Measurements from ENCODE around the gene CBX2.

DNA sequence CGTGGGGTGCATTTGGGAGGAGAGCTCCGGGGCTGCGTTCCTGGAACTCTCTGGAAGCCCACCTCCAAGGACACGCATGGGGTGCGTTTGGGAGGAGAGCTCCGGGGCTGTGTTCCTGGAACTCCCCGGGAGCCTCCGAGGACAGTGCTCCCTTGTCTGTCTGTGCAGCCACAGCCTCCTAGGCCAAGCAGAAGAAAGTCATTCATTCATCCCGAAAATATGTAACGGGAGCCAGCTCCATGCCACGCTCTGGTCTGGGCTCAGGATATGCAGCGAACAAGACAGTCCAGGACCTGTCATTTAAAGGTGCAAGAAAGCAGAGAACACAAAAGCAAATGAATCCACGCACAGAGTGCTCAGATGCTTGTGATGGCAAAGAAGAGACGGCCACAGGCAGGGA, 39.3 kb upstream of the CBX2 start:
- TF ChIP-seq, protein P1, sequence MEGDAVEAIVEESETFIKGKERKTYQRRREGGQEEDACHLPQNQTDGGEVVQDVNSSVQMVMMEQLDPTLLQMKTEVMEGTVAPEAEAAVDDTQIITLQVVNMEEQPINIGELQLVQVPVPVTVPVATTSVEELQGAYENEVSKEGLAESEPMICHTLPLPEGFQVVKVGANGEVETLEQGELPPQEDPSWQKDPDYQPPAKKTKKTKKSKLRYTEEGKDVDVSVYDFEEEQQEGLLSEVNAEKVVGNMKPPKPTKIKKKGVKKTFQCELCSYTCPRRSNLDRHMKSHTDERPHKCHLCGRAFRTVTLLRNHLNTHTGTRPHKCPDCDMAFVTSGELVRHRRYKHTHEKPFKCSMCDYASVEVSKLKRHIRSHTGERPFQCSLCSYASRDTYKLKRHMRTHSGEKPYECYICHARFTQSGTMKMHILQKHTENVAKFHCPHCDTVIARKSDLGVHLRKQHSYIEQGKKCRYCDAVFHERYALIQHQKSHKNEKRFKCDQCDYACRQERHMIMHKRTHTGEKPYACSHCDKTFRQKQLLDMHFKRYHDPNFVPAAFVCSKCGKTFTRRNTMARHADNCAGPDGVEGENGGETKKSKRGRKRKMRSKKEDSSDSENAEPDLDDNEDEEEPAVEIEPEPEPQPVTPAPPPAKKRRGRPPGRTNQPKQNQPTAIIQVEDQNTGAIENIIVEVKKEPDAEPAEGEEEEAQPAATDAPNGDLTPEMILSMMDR (IDR thresholded peaks at IDR 0.05), result no peak
- no peak for TF ChIP-seq POLR2A (IDR thresholded peaks at IDR 0.05)
- no peak for TF ChIP-seq EP300 (IDR thresholded peaks at IDR 0.05)
